Activated naive CD4-positive, alpha-beta T cell (primary cell): Measurements from ENCODE around the gene TMEM237.

Source experiments
- DNase-seq, 4 experiments: peaks; one replicate each; lab custom pipeline; 2025; lab: John Stamatoyannopoulos, UW

The TMEM237 gene

GRCh38 chr2:201642086-201642578 is 1.2 kb downstream of the TMEM237 start:
- DNase-seq: no peak

GRCh38 chr2:201639205-201639604 is 4.1 kb downstream of the TMEM237 start:
- no peak for DNase-seq

GRCh38 chr2:201638326-201638725 is 5.0 kb downstream of the TMEM237 start:
- DNase-seq: no peak

GRCh38 chr2:201633661-201634249 is 9.5 kb downstream of the TMEM237 start:
- DNase-seq: no peak

- no peak for DNase-seq
These were observed 12.3 kb downstream of the TMEM237 start for GRCh38 chr2:201631041-201631440.

GRCh38 chr2:201630577-201630976 is 12.7 kb downstream of the TMEM237 start:
- DNase-seq: no peak

- DNase-seq: no peak
These were observed 14.8 kb downstream of the TMEM237 start for GRCh38 chr2:201628545-201628944.

GRCh38 chr2:201622306-201622970 is 20.9 kb downstream of the TMEM237 start:
- no peak for DNase-seq

GRCh38 chr2:201621293-201621999 is 21.9 kb downstream of the TMEM237 start:
- no peak for DNase-seq

GRCh38 chr2:201618744-201619662 is 24.3 kb downstream of the TMEM237 start:
- DNase-seq: no peak

- DNase-seq: no peak
These were observed 35.3 kb downstream of the TMEM237 start for GRCh38 chr2:201608021-201608420.

- no peak for DNase-seq
These were observed 35.7 kb downstream of the TMEM237 start for GRCh38 chr2:201607568-201607967.

GRCh38 chr2:201600906-201601305 is 42.4 kb downstream of the TMEM237 start:
- no peak for DNase-seq

GRCh38 chr2:201597397-201597796 is 45.9 kb downstream of the TMEM237 start:
- no peak for DNase-seq

GRCh38 chr2:201580486-201580885 is 62.8 kb downstream of the TMEM237 start:
- DNase-seq: no peak

GRCh38 chr2:201579536-201579935 is 63.8 kb downstream of the TMEM237 start:
- DNase-seq: no peak

GRCh38 chr2:201575971-201576370 is 67.3 kb downstream of the TMEM237 start:
- no peak for DNase-seq

GRCh38 chr2:201574766-201575165 is 68.5 kb downstream of the TMEM237 start:
- no peak for DNase-seq

GRCh38 chr2:201572846-201573508 is 70.3 kb downstream of the TMEM237 start:
- no peak for DNase-seq
